Adrenal gland (tissue), 12 donors: ENCODE measurements around the gene KRT222. TPM values are rescaled to one million over a fixed set of nuclear protein-coding genes. Genes with fewer than 3 reads are reported as not detected.
A peak's percentile ranks its signal among the peaks of the same experiment; 100 is the strongest.

Source experiments
- DNase-seq, 7 donors: peaks; one replicate each; pipeline ENCODE4 v3.0.0-alpha.2; 2019 to 2020
- H3K27ac ChIP-seq, 5 donors: fragments of 200-600 bp; sonication (generic) in 4 of 5; 1 replicate in 3 of 5; 2 replicates in 2 of 5; pipeline versions ENCODE4 v1.5.1 to v1.8.0; 2016 to 2020; ENCODE audit warnings: mild to moderate bottlenecking in 1 of 5
- H3K27me3 ChIP-seq: fragments of 200-600 bp; 2 replicates; pipeline ENCODE4 v1.8.0; 2021
- H3K36me3 ChIP-seq, 2 donors: fragments of 200-600 bp; replicated peaks in 1 of 2; 1 replicate in 1 of 2; 2 replicates in 1 of 2; pipeline versions ENCODE4 v1.5.1 to v1.8.0; 2018 to 2022
- H3K4me1 ChIP-seq, 2 donors: fragments of 200-600 bp; replicated peaks in 1 of 2; 1 replicate in 1 of 2; 2 replicates in 1 of 2; pipeline versions ENCODE4 v1.5.1 to v1.8.0; 2018 to 2021
- H3K4me3 ChIP-seq, 4 donors: fragments of 200-600 bp; sonication (generic) in 3 of 4; one replicate each; pipeline ENCODE4 v1.5.1; 2016 to 2018
- H3K9me3 ChIP-seq, 3 donors: fragments of 200-600 bp; sonication (generic) in 1 of 3; replicated peaks in 1 of 3; 1 replicate in 2 of 3; 2 replicates in 1 of 3; pipeline versions ENCODE4 v1.5.1 to v1.8.0; 2016 to 2021
- CTCF ChIP-seq, 6 experiments: fragments of 450-650 bp in 4 of 6; fragments of 200-600 bp in 2 of 6; sonication (generic) in 1 of 6; IDR thresholded peaks; 1 replicate in 5 of 6; 2 replicates in 1 of 6; pipeline versions ENCODE4 v1.5.1 to v1.8.0; 2016 to 2021; ENCODE audit warnings: antibody characterized with exemption in 6 of 6, mild to moderate bottlenecking in 2 of 6, moderate library complexity in 1 of 6
- POLR2A ChIP-seq, 2 donors: fragments of 450-650 bp; IDR thresholded peaks; one replicate each; pipeline ENCODE4 v1.6.1; 2017; ENCODE audit warnings: antibody characterized with exemption in 2 of 2, mild to moderate bottlenecking in 2 of 2, moderate library complexity in 1 of 2
- WGBS, 4 donors: extraction: QIAGEN DNeasy Blood & Tissue Kit in 2 of 4; methylation state at CpG; one replicate each; pipeline versions ENCODE4 v1.1.5 to v1.1.7; 2013 to 2017; 5-methylcytosine and 5-hydroxymethylcytosine counted together
- intact Hi-C, 2 donors: fragments of 100-400 bp; cut with DNase I; formaldehyde crosslinking; loops; one replicate each; pipeline versions ENCODE4 v1.14.1 to v1.15.0; 2022 to 2023
- polyA plus RNA-seq, 3 donors: library from polyadenylated mRNA; stranded (reverse); fragments of 200-250 nt in 2 of 3; fragments of 350-450 nt in 1 of 3; fragmentation: Illumina TruSeq in 1 of 3; extraction: RNeasy Lipid Tissue Mini Kit (QIAGEN cat#74804) in 1 of 3; gene quantifications; one replicate each; pipeline ENCODE4 v1.2.3, GENCODE V29; 2013 to 2014
- total RNA-seq, 9 donors: library from RNA; depleted of rRNA in 4 of 9; stranded (reverse); fragments of >200 nt in 4 of 9; fragments of 120-200 nt in 1 of 9; fragmentation: NEBNext Ultra II Directional in 1 of 9; extraction: Animal tissue kit (Norgen Biotek cat#: 25700) in 1 of 9; gene quantifications; one replicate each; pipeline versions ENCODE4 v1.1.0 to v1.2.4, GENCODE V29; 2013 to 2023
- donor health status: healthy with polysubstance abuse.
- donor health status: Bipolar disorder and iron deficiency.
- donor health status: DM: yes; HTN: yes; CAD: no.
- donor health status: DM: no; HTN: no; CAD: no.
- donor health status: DM: no; HTN: no; CAD: no.
- donor health status: DM: yes; HTN: yes; CAD: no.

KRT222 gene
- total and polyA plus RNA-seq, 12 donors, result 0.69 to 10.7 (median 3.3) TPM

GRCh38 chr17:40703652-40704051, 38.7 kb upstream of the KRT222 start, which contains the start of gene KRT24:
TSS of gene KRT24 (minus strand) at chr17:40703752. CDS start at chr17:40703693, 59 bp downstream.
- no peak for DNase-seq
- Histone ChIP-seq H3K27me3 (no peaks in the 10 kb centered on the region), H3K27ac (no peak within 1 kb of the TSS), H3K4me3 (no peak within 1 kb of the TSS), H3K9me3 (no peaks in the 10 kb centered on the region), H3K36me3 (no peaks in the 10 kb centered on the region), H3K4me1 (no peaks in the 10 kb centered on the region)
- 70 to 76% (median 74%) methylated on average over 7 of the region's 7 CpGs for WGBS, 4 donors
- intact Hi-C loops, result no loop called here
- TF ChIP-seq POLR2A (IDR thresholded peaks at IDR 0.05), result no peak
- TF ChIP-seq CTCF (IDR thresholded peaks at IDR 0.05), result no peak

GRCh38 chr17:40702271-40702670, 37.3 kb upstream of the KRT222 start:
- Histone ChIP-seq H3K27me3 (no peaks in the 10 kb centered on the region), H3K36me3 (no peaks in the 10 kb centered on the region), H3K4me1 (no peaks in the 10 kb centered on the region), H3K4me3 (no peak overlapping the region), H3K27ac (no peak overlapping the region), H3K9me3 (no peaks in the 10 kb centered on the region)
- WGBS, 4 donors, result 88 to 93% (median 90%) methylated on average over 3 of the region's 3 CpGs
- TF ChIP-seq CTCF (IDR thresholded peaks at IDR 0.05) (no peak), POLR2A (IDR thresholded peaks at IDR 0.05) (no peak)
- intact Hi-C loops, result no loop called here
- no peak for DNase-seq

- Histone ChIP-seq H3K27ac (peak overlapping the region in 1 of 5 donors; percentile 50), H3K36me3 (no peaks in the 10 kb centered on the region), H3K4me3 (no peak overlapping the region), H3K9me3 (no peaks in the 10 kb centered on the region), H3K27me3 (peaks cover 10% of the 10 kb centered on the region), H3K4me1 (no peaks in the 10 kb centered on the region)
- WGBS, 4 donors, result 59 to 72% (median 67%) methylated on average over 5 of the region's 5 CpGs
- intact Hi-C loops, result no loop called here
- DNase-seq, result no peak
- TF ChIP-seq POLR2A (IDR thresholded peaks at IDR 0.05) (no peak), CTCF (IDR thresholded peaks at IDR 0.05) (no peak)
Observed at GRCh38 chr17:40699853-40700252, 34.9 kb upstream of the KRT222 start.

- TF ChIP-seq CTCF (IDR thresholded peaks at IDR 0.05) (no peak), POLR2A (IDR thresholded peaks at IDR 0.05) (no peak)
- Histone ChIP-seq H3K9me3 (no peaks in the 10 kb centered on the region), H3K27ac (no peak overlapping the region), H3K4me1 (no peaks in the 10 kb centered on the region), H3K4me3 (no peak overlapping the region), H3K36me3 (no peaks in the 10 kb centered on the region), H3K27me3 (peaks cover 10% of the 10 kb centered on the region)
- 50 to 63% (median 59%) methylated on average over 9 of the region's 9 CpGs for WGBS, 4 donors
- intact Hi-C loops, result no loop called here
- DNase-seq, result no peak
Observed at GRCh38 chr17:40699371-40699770, 34.4 kb upstream of the KRT222 start.
